K562 (cell line): ENCODE measurements around the gene FLAD1. TPM values are rescaled to one million over a fixed set of nuclear protein-coding genes. Genes with fewer than 3 reads are reported as not detected.
A peak's percentile ranks its signal among the peaks of the same experiment; 100 is the strongest.

Source experiments
- BRD9 ChIP-seq: fragments of 450-650 bp; IDR thresholded peaks from 2 replicates; pipeline ENCODE4 v1.6.1; 2018; ENCODE audit warnings: low read depth; ENCODE audit not compliant: partially characterized antibody
- CTCFL ChIP-seq: IDR thresholded peaks from 2 replicates; pipeline ENCODE4 v1.6.1; 2011; ENCODE audit warnings: borderline replicate concordance, low read depth, mild to moderate bottlenecking, moderate library complexity, low read length; ENCODE audit not compliant: insufficient read depth, poor library complexity, severe bottlenecking
- HDAC1 ChIP-seq, 2 experiments: fragments of 450-650 bp; IDR thresholded peaks; 2 replicates each; pipeline ENCODE4 v1.6.1; 2016 to 2017; ENCODE audit warnings: inconsistent platforms in 1 of 2, mild to moderate bottlenecking in 1 of 2, moderate library complexity in 1 of 2
- L3MBTL2 ChIP-seq: fragments of 450-650 bp; IDR thresholded peaks from 2 replicates; pipeline ENCODE4 v1.6.1; 2016; ENCODE audit warnings: mild to moderate bottlenecking, moderate library complexity
- MAFK ChIP-seq: IDR thresholded peaks from 2 replicates; pipeline ENCODE4 v1.6.1; 2011; ENCODE audit warnings: low read length, improper control_type of control experiment
- MXI1 ChIP-seq: IDR thresholded peaks from 2 replicates; pipeline ENCODE4 v1.6.1; 2011; ENCODE audit warnings: low read depth, mild to moderate bottlenecking, improper control_type of control experiment, low read length
- NR2C1 ChIP-seq, 2 experiments: fragments of 450-650 bp; IDR thresholded peaks; 2 replicates each; pipeline ENCODE4 v1.6.1; 2017; ENCODE audit warnings: mild to moderate bottlenecking in 2 of 2, antibody characterized with exemption in 1 of 2, inconsistent platforms in 1 of 2, missing compliant biosample characterization in 1 of 2, missing genetic modification characterization in 1 of 2
- POLR2G ChIP-seq: fragments of 200-400 bp; formaldehyde crosslinking; IDR thresholded peaks from 2 replicates; pipeline ENCODE4 v1.6.1; 2017; ENCODE audit warnings: low read depth, mild to moderate bottlenecking, antibody characterized with exemption, low read length, moderate library complexity
- RBM15 ChIP-seq: fragments of 200-400 bp; formaldehyde crosslinking; IDR thresholded peaks from 2 replicates; pipeline ENCODE4 v1.6.1; 2018; ENCODE audit warnings: mild to moderate bottlenecking, low read length, moderate library complexity; ENCODE audit not compliant: insufficient read depth
- RBM39 ChIP-seq: fragments of 200-400 bp; formaldehyde crosslinking; optimal IDR thresholded peaks from 2 replicates; pipeline ENCODE3; 2018; ENCODE audit warnings: low read depth, low read length
- TAF7 ChIP-seq: fragments of 450-650 bp; IDR thresholded peaks from 2 replicates; pipeline ENCODE4 v1.6.1; 2016; ENCODE audit warnings: missing genetic modification characterization, missing compliant biosample characterization
- TFAM ChIP-seq: fragments of 250-450 bp; sonication (Bioruptor Pico); conservative IDR thresholded peaks from 2 replicates; pipeline ENCODE4 v1.5.0; 2021; ENCODE audit warnings: mild to moderate bottlenecking, moderate library complexity
- TSHZ1 ChIP-seq: fragments of 250-450 bp; sonication (Bioruptor Pico); IDR thresholded peaks from 2 replicates; pipeline ENCODE4 v1.4.0; 2020; ENCODE audit warnings: mild to moderate bottlenecking, moderate library complexity
- ZBTB11 ChIP-seq, 3 experiments: fragments of 200-800 bp in 1 of 3; fragments of 250-450 bp in 1 of 3; fragments of 450-650 bp in 1 of 3; sonication (Bioruptor Pico) in 1 of 3; sonication (Bioruptor generic) in 1 of 3; formaldehyde crosslinking in 1 of 3; IDR thresholded peaks; 2 replicates each; pipeline versions ENCODE4 v1.6.1 to v1.8.0; 2016 to 2022; ENCODE audit warnings: mild to moderate bottlenecking in 2 of 3, missing genetic modification characterization in 2 of 3, missing compliant biosample characterization in 1 of 3, moderate library complexity in 1 of 3
- ZNF133 ChIP-seq: fragments of 250-450 bp; sonication (Bioruptor Pico); IDR thresholded peaks from 2 replicates; pipeline ENCODE4 v1.4.0; 2020; ENCODE audit warnings: mild to moderate bottlenecking
- polyA plus RNA-seq, 8 experiments: library from polyadenylated mRNA; depleted of rRNA in 4 of 8; stranded (reverse) in 5 of 8; unstranded in 3 of 8; fragments of >200 nt; fragmentation: Nextera tagmentation in 2 of 8; fragmentation: Illumina TruSeq in 1 of 8; extraction: Ambion mirVana in 2 of 8; extraction: Trizol in 1 of 8; gene quantifications; 2 replicates each; pipeline versions ENCODE4 v1.2.1 to v1.2.3, GENCODE V29; 2011 to 2014; ENCODE audit warnings: inconsistent platforms in 1 of 8, missing spikeins in 1 of 8
- total RNA-seq, 7 experiments: library from RNA; depleted of rRNA in 6 of 7; stranded (reverse); fragments of >200 nt in 6 of 7; fragmentation: Illumina TruSeq in 2 of 7; extraction: Trizol in 2 of 7; gene quantifications; 2 replicates each; pipeline versions ENCODE4 v1.2.1 to v1.2.3, GENCODE V29; 2011 to 2021; ENCODE audit warnings: low replicate concordance in 1 of 7

Gene FLAD1
- total and polyA plus RNA-seq, 9 of the 15 experiments (the other 6 are each of a cell fraction or from before 2014, with no cell fraction given): 24.9 to 85.8 (median 67.0) TPM

GRCh38 chr1:155000726-155001424 is 17.7 kb downstream of the FLAD1 start (continued):
- TF ChIP-seq ZNF133 (CRISPR knock-in tag) (no peak), TSHZ1 (CRISPR knock-in tag) (0 out of 2 replicates have a peak, but pooled peaks have one; percentile 8), L3MBTL2 (peak; percentile 92), HDAC1 (IDR thresholded peaks at IDR 0.05) (peak; percentile 52 to 77; a peak in 1 of 4 replicates), CTCFL (peak; percentile 2), TFAM (CRISPR knock-in tag) (no peak), MXI1 (peak; percentile 50), MAFK (peak; percentile 50), RBM15 (no peak), BRD9 (peak; percentile 98), TAF7 (tag) (peak; percentile 68; the same call in 1 of the 2 replicates), NR2C1 (IDR thresholded peaks at IDR 0.05) (peak; percentile 75), NR2C1 (tag; IDR thresholded peaks at IDR 0.05) (peak; percentile 69), POLR2G (peak; percentile 92), ZBTB11 (CRISPR knock-in tag; IDR thresholded peaks at IDR 0.05) (peak in 1 of 3 experiments; percentile 49; a peak in 1 of 6 replicates), RBM39 (peak; percentile 91)
